Coronary artery (tissue), 2 donors: ENCODE data around the gene TAF1.
"Not testable (repeated sequence)": the region's sequence is repeated elsewhere in the genome, so short reads cannot be mapped to it uniquely, and the experiment has no call there.

Experiments used
- DNase-seq: peaks from one replicate; pipeline ENCODE4 v3.0.0-alpha.2; 2017; ENCODE audit warnings: low spot score
- H3K27ac ChIP-seq, 2 donors: fragments of 200-600 bp; sonication (generic); one replicate each; pipeline ENCODE4 v1.5.1; 2016 to 2019
- H3K4me3 ChIP-seq: fragments of 200-600 bp; sonication (generic); 2 replicates; pipeline ENCODE4 v1.5.1; 2016; ENCODE audit warnings: mild to moderate bottlenecking, moderate library complexity
- TF ChIP-seq, protein P1 (sequence below): fragments of 200-600 bp; sonication (generic); IDR thresholded peaks from one replicate; pipeline ENCODE4 v1.5.1; 2019; ENCODE audit warnings: antibody characterized with exemption

TAF1 gene

GRCh38 chrX:71393919-71394318 lies 27.8 kb downstream of the TAF1 start:
- TF ChIP-seq, protein P1, sequence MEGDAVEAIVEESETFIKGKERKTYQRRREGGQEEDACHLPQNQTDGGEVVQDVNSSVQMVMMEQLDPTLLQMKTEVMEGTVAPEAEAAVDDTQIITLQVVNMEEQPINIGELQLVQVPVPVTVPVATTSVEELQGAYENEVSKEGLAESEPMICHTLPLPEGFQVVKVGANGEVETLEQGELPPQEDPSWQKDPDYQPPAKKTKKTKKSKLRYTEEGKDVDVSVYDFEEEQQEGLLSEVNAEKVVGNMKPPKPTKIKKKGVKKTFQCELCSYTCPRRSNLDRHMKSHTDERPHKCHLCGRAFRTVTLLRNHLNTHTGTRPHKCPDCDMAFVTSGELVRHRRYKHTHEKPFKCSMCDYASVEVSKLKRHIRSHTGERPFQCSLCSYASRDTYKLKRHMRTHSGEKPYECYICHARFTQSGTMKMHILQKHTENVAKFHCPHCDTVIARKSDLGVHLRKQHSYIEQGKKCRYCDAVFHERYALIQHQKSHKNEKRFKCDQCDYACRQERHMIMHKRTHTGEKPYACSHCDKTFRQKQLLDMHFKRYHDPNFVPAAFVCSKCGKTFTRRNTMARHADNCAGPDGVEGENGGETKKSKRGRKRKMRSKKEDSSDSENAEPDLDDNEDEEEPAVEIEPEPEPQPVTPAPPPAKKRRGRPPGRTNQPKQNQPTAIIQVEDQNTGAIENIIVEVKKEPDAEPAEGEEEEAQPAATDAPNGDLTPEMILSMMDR: no peak
- Histone ChIP-seq H3K4me3 (no peak overlapping the region), H3K27ac (no peak overlapping the region)
- no peak for DNase-seq

- no peak overlapping the region for H3K4me3 ChIP-seq
- TF ChIP-seq, protein P1: no peak
- DNase-seq: no peak
- H3K27ac ChIP-seq: no peak overlapping the region
Measured at GRCh38 chrX:71396576-71396975, 30.4 kb downstream of the TAF1 start.

- Histone ChIP-seq H3K27ac (no peak overlapping the region), H3K4me3 (no peak overlapping the region)
- TF ChIP-seq, protein P1: no peak
- no peak for DNase-seq
Measured at GRCh38 chrX:71400710-71401109, 34.6 kb downstream of the TAF1 start.

- not testable (repeated sequence) for DNase-seq, H3K27ac ChIP-seq, H3K4me3 ChIP-seq
Measured at GRCh38 chrX:71416260-71416659, 50.1 kb downstream of the TAF1 start.

DNA sequence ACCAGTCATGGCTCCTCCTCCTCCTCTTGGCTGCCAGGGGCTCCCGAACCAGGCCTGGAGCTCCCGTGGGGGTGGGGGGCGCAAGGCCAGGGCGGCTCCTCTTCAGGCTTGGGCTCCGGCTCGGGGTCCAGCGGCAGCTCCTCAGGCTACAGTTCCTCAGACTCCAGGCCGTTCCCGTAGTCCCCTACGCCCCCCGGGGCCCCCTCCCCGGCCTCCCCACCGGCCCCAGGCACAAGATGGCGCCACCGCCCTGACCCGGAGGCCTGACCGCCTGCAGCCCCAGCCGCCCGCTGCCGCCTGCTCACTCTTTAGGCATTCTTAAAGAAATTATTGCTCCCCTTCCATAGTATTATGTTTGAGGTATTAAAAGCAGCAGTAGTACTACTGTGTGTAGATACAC lies 54.5 kb downstream of the TAF1 start:
- no peak for DNase-seq
- no peak overlapping the region for H3K4me3 ChIP-seq
- TF ChIP-seq, protein P1: no peak
- H3K27ac ChIP-seq: no peak overlapping the region

DNA sequence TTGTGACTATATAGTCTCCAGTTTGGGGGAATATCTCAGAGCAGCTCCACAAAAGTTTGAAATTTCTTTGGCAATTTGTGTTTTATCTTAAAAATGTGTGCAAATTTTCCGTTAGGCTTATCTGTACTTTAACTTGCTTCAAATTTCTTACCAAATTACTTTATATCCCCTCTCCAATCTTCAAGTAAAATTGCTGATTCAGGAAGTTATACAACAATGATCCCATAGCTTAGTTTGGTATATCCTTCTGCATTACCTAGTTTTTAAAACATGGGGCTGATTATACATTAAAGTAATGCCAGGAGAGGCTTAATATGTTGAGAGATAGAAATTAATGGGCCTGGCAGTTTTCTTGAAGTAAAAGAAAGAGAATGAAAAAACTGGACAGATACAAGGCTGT lies 66.6 kb downstream of the TAF1 start:
- no peak for DNase-seq
- Histone ChIP-seq H3K27ac (no peak overlapping the region), H3K4me3 (no peak overlapping the region)
- TF ChIP-seq, protein P1: no peak

DNA sequence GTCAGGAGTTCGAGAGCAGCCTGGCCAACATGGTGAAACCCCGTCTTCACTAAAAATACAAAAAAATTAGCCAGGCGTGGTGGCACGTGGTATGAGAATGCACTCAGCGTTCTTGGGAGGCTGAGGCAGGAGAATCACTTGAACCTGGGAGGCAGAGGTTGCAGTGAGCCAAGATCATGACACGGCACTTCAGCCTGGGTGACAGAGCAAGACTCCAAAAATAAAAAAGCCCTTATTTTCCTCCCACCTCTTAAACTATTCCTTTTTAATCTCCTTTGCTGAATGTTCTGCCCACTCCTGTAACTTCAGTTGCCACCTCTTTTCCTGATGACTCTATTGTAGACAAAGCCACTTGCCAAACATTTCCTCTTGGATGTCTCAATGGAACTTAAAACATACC lies 72.6 kb downstream of the TAF1 start:
- Histone ChIP-seq H3K4me3 (no peak overlapping the region), H3K27ac (no peak overlapping the region)
- TF ChIP-seq, protein P1: no peak
- DNase-seq: no peak

DNA sequence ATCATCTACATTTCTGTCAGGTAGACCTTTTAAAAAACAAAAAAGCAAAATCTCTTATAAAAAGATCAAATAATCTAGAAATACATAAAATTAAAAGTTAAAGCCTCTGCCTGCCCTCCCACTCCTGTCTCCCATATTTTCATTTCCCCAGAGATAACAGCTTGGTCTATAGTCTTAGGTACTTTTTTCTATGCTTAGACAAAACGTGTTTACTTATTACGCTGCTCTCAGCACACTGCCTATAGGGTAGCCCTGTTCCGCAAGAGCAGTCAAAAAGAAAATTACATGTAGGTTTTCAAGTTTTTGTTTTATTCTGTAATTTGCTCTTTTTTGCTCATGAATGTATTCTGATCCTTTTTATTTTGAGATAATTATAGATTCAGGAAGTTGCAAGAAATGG lies 73.3 kb downstream of the TAF1 start:
- TF ChIP-seq, protein P1: no peak
- DNase-seq: no peak
- H3K27ac ChIP-seq: no peak overlapping the region
- no peak overlapping the region for H3K4me3 ChIP-seq
